Tibial nerve (tissue), 3 donors: ENCODE results near the gene NACC1.

Experiments
- POLR2A ChIP-seq, 2 donors: fragments of 450-650 bp; IDR thresholded peaks; one replicate each; pipeline ENCODE4 v1.6.1; 2017; ENCODE audit warnings: antibody characterized with exemption in 2 of 2, mild to moderate bottlenecking in 2 of 2, moderate library complexity in 2 of 2
- TF ChIP-seq, protein P1 (sequence below), 5 experiments: fragments of 200-600 bp in 3 of 5; fragments of 450-650 bp in 2 of 5; sonication (generic) in 3 of 5; IDR thresholded peaks; one replicate each; pipeline ENCODE4 v1.5.1; 2016 to 2019; ENCODE audit warnings: antibody characterized with exemption in 5 of 5, mild to moderate bottlenecking in 3 of 5, moderate library complexity in 2 of 5

DNA sequence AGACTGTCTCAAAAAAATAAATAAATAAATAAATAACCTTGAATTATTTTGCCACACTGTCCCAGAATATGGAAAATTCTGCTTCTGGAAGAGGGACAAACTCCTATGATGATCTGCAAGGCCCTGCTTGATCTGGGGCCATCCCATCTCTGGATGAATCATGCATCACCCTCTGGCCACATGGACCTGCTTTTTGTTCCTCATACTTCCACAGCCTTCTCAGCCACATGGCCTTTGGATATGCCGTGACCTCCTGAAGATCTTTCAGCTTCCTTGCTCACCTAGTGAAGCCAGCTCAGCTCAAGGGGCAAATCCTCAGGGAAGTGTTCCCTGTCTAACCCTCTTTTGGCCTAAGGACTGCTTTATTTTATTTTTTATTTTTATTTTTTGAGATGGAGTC, 42.5 kb downstream of the NACC1 start:
- TF ChIP-seq, protein P1, sequence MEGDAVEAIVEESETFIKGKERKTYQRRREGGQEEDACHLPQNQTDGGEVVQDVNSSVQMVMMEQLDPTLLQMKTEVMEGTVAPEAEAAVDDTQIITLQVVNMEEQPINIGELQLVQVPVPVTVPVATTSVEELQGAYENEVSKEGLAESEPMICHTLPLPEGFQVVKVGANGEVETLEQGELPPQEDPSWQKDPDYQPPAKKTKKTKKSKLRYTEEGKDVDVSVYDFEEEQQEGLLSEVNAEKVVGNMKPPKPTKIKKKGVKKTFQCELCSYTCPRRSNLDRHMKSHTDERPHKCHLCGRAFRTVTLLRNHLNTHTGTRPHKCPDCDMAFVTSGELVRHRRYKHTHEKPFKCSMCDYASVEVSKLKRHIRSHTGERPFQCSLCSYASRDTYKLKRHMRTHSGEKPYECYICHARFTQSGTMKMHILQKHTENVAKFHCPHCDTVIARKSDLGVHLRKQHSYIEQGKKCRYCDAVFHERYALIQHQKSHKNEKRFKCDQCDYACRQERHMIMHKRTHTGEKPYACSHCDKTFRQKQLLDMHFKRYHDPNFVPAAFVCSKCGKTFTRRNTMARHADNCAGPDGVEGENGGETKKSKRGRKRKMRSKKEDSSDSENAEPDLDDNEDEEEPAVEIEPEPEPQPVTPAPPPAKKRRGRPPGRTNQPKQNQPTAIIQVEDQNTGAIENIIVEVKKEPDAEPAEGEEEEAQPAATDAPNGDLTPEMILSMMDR (IDR thresholded peaks at IDR 0.05): no peak
- no peak for TF ChIP-seq POLR2A (IDR thresholded peaks at IDR 0.05)
